Measurements from ENCODE around the gene PLEKHJ1. TPM values are rescaled to one million over a fixed set of nuclear protein-coding genes. Genes with fewer than 3 reads are reported as not detected.

Gene PLEKHJ1
- total and polyA plus RNA-seq, 4 donors: 64.4 to 76.4 (median 67.3) TPM

DNA sequence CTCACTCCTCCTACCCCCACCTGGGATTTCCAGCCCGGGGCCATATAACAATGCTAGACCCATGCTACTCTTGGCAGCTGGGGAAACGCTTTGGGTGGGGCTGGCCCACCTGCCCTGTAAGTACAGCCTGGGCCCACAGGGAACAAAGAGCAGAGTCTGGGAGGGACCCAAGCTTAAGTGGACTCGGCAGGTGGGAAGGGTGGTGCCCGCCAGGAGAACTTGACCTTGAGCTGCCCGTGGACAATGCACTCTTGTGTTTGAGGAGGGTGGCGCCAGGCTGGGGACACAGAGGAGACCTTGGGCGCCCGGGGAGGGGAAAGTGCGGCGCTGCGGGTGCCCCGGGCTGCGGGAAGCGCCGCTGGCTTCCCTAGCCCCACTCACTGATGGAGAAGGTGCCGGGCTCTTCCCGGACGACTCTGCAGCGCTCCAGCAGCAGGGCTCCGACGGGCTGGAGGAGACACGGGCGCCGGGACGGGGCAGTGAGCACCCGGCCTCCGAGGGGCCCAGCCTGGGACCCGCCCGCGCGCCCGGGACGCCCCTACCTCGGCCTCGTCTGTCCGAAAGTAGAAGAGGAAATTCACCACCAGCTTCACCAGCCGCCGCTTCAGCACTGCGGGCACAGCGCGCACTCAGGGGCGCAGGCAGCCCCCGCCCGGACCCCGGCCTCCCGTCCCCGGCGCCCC is 607 bp downstream of the PLEKHJ1 start:
- H3K36me3 ChIP-seq (ENCODE audit: control insufficient read depth in 4 of 4, insufficient read depth in 4 of 4, low read length in 4 of 4): peaks cover 0 to 31% (median 3%) of the 10 kb centered on the region in 4 donors
- H3K9ac ChIP-seq (ENCODE audit: insufficient read depth in 1 of 2, low read length in 2 of 2): peak overlapping the region in 1 of 2 donors; percentile 61
- H3K27me3 ChIP-seq (ENCODE audit: control insufficient read depth in 3 of 3, insufficient read depth in 3 of 3, low read length in 2 of 3): no peaks in the 10 kb centered on the region
- peak overlapping the region; percentile 96 to 99 for H3K27ac ChIP-seq (ENCODE audit: low read depth in 1 of 2, low read length in 1 of 2)
- DNase-seq (peak in 1 of 3 donors; percentile 24), ATAC-seq (ENCODE audit: insufficient read depth, low FRiP score) (peak; percentile 1)
- H3K4me1 ChIP-seq (ENCODE audit: control insufficient read depth in 5 of 5, insufficient read depth in 5 of 5, low read length in 5 of 5): peaks cover 13 to 38% (median 18%) of the 10 kb centered on the region in 5 donors
- H3K4me3 ChIP-seq: peak overlapping the region; percentile 81
- TF ChIP-seq CTCF (IDR thresholded peaks at IDR 0.05; ENCODE audit: control extremely low read depth, extremely low read depth): no peak
- 1 to 2% methylated on average over 28 to 48 of the region's 48 CpGs for WGBS, 2 donors
- H3K9me3 ChIP-seq (ENCODE audit: control insufficient read depth in 4 of 4, insufficient read depth in 3 of 4, low read length in 3 of 4): no peaks in the 10 kb centered on the region

GRCh38 chr19:2234996-2235380 is 1.1 kb downstream of the PLEKHJ1 start:
- Histone ChIP-seq H3K4me1 (ENCODE audit: control insufficient read depth in 5 of 5, insufficient read depth in 5 of 5, low read length in 5 of 5) (peaks cover 10 to 33% (median 15%) of the 10 kb centered on the region in 5 donors), H3K36me3 (ENCODE audit: control insufficient read depth in 4 of 4, insufficient read depth in 4 of 4, low read length in 4 of 4) (peaks cover 0 to 36% (median 6%) of the 10 kb centered on the region in 4 donors), H3K4me3 (peak overlapping the region; percentile 81)

DNA sequence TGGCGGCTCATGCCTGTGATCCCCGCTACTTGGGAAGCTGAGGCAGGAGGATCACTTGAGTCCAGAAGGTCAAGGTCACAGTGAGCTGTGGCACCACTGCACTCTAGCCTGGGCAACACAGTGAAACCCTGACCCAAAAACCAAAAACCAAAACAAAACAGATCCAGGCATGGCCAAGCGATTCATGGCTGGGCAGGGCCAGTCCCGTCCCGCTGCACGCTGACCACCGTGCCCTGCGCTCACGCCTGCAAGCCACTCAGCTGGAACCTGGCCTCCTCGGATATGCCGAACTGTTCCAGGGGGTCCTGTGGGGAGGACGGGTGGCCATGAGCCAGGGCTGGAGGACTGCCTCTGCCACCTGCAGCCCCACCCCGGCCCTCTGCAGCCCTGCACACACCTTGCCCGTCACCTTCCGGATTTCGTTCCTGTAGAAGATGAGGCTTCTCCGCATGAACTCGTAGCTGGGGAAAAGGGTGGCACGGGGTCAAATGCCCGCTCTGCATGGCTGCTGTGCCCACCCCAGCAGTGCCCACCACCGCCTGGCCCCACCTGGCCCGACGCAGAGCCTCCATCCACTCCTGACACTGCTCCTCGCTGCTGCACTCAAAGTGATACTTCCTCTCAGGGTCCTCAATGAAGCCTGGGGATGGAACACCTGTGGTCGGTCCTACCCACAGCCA is 2.4 kb downstream of the PLEKHJ1 start:
- Histone ChIP-seq H3K4me3 (no peak overlapping the region), H3K4me1 (ENCODE audit: control insufficient read depth in 5 of 5, insufficient read depth in 5 of 5, low read length in 5 of 5) (peaks cover 10 to 24% (median 15%) of the 10 kb centered on the region in 5 donors), H3K27me3 (ENCODE audit: control insufficient read depth in 3 of 3, insufficient read depth in 3 of 3, low read length in 2 of 3) (no peaks in the 10 kb centered on the region), H3K27ac (ENCODE audit: low read depth in 1 of 2, low read length in 1 of 2) (no peak overlapping the region), H3K36me3 (ENCODE audit: control insufficient read depth in 4 of 4, insufficient read depth in 4 of 4, low read length in 4 of 4) (peaks cover 3 to 46% (median 7%) of the 10 kb centered on the region in 4 donors), H3K9ac (ENCODE audit: insufficient read depth in 1 of 2, low read length in 2 of 2) (no peak overlapping the region), H3K9me3 (ENCODE audit: control insufficient read depth in 4 of 4, insufficient read depth in 3 of 4, low read length in 3 of 4) (no peaks in the 10 kb centered on the region)
- 90 to 92% methylated on average over 25 of the region's 25 CpGs for WGBS, 2 donors
- no peak for ATAC-seq (ENCODE audit: insufficient read depth, low FRiP score)
- no peak for TF ChIP-seq CTCF (IDR thresholded peaks at IDR 0.05; ENCODE audit: control extremely low read depth, extremely low read depth)
- no peak for DNase-seq

More at GRCh38 chr19:2234996-2235380, 1.1 kb downstream of the PLEKHJ1 start:
- no peak for ATAC-seq (ENCODE audit: insufficient read depth, low FRiP score)
- Histone ChIP-seq H3K9ac (ENCODE audit: insufficient read depth in 1 of 2, low read length in 2 of 2) (no peak overlapping the region), H3K27ac (ENCODE audit: low read depth in 1 of 2, low read length in 1 of 2) (peak overlapping the region; percentile 13 to 96), H3K9me3 (ENCODE audit: control insufficient read depth in 4 of 4, insufficient read depth in 3 of 4, low read length in 3 of 4) (no peaks in the 10 kb centered on the region), H3K27me3 (ENCODE audit: control insufficient read depth in 3 of 3, insufficient read depth in 3 of 3, low read length in 2 of 3) (no peaks in the 10 kb centered on the region)
- no peak for DNase-seq
- TF ChIP-seq CTCF (IDR thresholded peaks at IDR 0.05; ENCODE audit: control extremely low read depth, extremely low read depth): no peak
- WGBS, 2 donors: 40 to 52% methylated on average over 6 of the region's 6 CpGs
